HCT116 (cell line): ENCODE data around the gene UQCR11. TPM values are rescaled to one million over a fixed set of nuclear protein-coding genes. Genes with fewer than 3 reads are reported as not detected.

Experiments
- ATAC-seq: fragments of 200-7000 bp; cut with Tn5 transposase; 2 replicates; pipeline ENCODE4 v1.9.1; 2020; ENCODE audit warnings: mild to moderate bottlenecking, moderate library complexity
- BruUV-seq: library from RNA; stranded (reverse); fragments of 400-500 nt; replicated peaks from 2 replicates; lab custom pipeline; 2021; lab: Mats Ljungman, UMichigan
- CTCF ChIA-PET: fragments of 300-600 bp; sonication (Branson Sonifier 250); formaldehyde crosslinking; loops from one replicate; lab custom pipeline; 2021; ENCODE audit warnings: antibody characterized with exemption; lab: Charles Lee
- POLR2A ChIA-PET: fragments of 300-600, 350-600 bp; sonication (Branson Sonifier 250); formaldehyde crosslinking; loops from one replicate; lab custom pipeline; 2021; ENCODE audit warnings: antibody characterized with exemption; lab: Charles Lee
- RAD21 ChIA-PET, 2 experiments: fragments of 300-600 bp; sonication (Branson Sonifier 250); formaldehyde crosslinking; loops; one replicate each; lab custom pipeline; 2023; ENCODE audit warnings: low total read pairs in 2 of 2; ENCODE audit not compliant: uncharacterized antibody in 2 of 2, unreplicated experiment in 2 of 2, low non-redundant PET in 1 of 2; lab: Charles Lee
- DNase-seq: peaks from one replicate; pipeline ENCODE4 v3.0.0-alpha.2; 2010; ENCODE audit warnings: low read depth, low spot score
- H2AFZ ChIP-seq: fragments of 200-600 bp; shearing (Covaris generic), sonication (generic); 2 replicates; pipeline ENCODE4 v1.6.1; 2017; ENCODE audit warnings: low read depth, mixed run types, mixed read lengths, antibody characterized with exemption, low read length; ENCODE audit not compliant: poor library complexity, severe bottlenecking
- H3K27ac ChIP-seq: 2 replicates; pipeline ENCODE4 v1.5.1; 2012; ENCODE audit warnings: low read depth, low read length
- H3K27me3 ChIP-seq: fragments of 200-600 bp; sonication (generic); 2 replicates; pipeline ENCODE4 v1.6.1; 2016; ENCODE audit warnings: mixed run types, low read length, mixed read lengths; ENCODE audit not compliant: insufficient read depth
- H3K36me3 ChIP-seq, 2 experiments: fragments of 200-500 bp in 1 of 2; fragments of 200-600 bp in 1 of 2; sonication (Bioruptor generic) in 1 of 2; sonication (generic) in 1 of 2; 2 replicates each; pipeline versions ENCODE4 v1.5.1 to v1.6.1; 2014 to 2016; ENCODE audit warnings: low read length in 2 of 2, inconsistent platforms in 1 of 2, mixed read lengths in 1 of 2, mixed run types in 1 of 2; ENCODE audit not compliant: insufficient read depth in 2 of 2, control insufficient read depth in 1 of 2
- H3K4me1 ChIP-seq, 2 experiments: fragments of 200-600 bp in 1 of 2; sonication (generic) in 1 of 2; 2 replicates each; pipeline versions ENCODE4 v1.5.1 to v1.6.1; 2012 to 2017; ENCODE audit warnings: low read length in 2 of 2, inconsistent platforms in 1 of 2, mild to moderate bottlenecking in 1 of 2, mixed read lengths in 1 of 2, mixed run types in 1 of 2, moderate library complexity in 1 of 2; ENCODE audit not compliant: insufficient read depth in 2 of 2, control insufficient read depth in 1 of 2
- H3K4me2 ChIP-seq: fragments of 200-600 bp; sonication (generic); 2 replicates; pipeline ENCODE4 v1.6.1; 2017; ENCODE audit warnings: mixed run types, low read length, mixed read lengths
- H3K4me3 ChIP-seq, 2 experiments: fragments of 200-600 bp in 1 of 2; sonication (generic) in 1 of 2; replicated peaks in 1 of 2; 2 replicates each; pipeline ENCODE4 v1.5.1; 2011 to 2016; ENCODE audit warnings: low read length in 2 of 2, control low read depth in 1 of 2, low read depth in 1 of 2, mild to moderate bottlenecking in 1 of 2, mixed read lengths in 1 of 2, mixed run types in 1 of 2
- H3K79me2 ChIP-seq: fragments of 200-600 bp; sonication (generic); 2 replicates; pipeline ENCODE4 v1.6.1; 2017; ENCODE audit warnings: mild to moderate bottlenecking, mixed run types, low read length, moderate library complexity, mixed read lengths; ENCODE audit not compliant: insufficient read depth
- H3K9ac ChIP-seq: fragments of 200-600 bp; sonication (generic); 2 replicates; pipeline ENCODE4 v1.6.1; 2016; ENCODE audit warnings: low read length, mixed read lengths
- H3K9me2 ChIP-seq: fragments of 200-600 bp; sonication (generic), shearing (Covaris generic); 2 replicates; pipeline ENCODE4 v1.6.1; 2017; ENCODE audit warnings: mixed run types, mild to moderate bottlenecking, moderate library complexity; ENCODE audit not compliant: insufficient read depth
- H3K9me3 ChIP-seq, 2 experiments: fragments of 200-500 bp in 1 of 2; fragments of 200-600 bp in 1 of 2; sonication (Bioruptor generic) in 1 of 2; sonication (generic) in 1 of 2; 2 replicates each; pipeline ENCODE4 v1.6.1; 2014 to 2017; ENCODE audit warnings: low read length in 2 of 2, mixed read lengths in 2 of 2, inconsistent platforms in 1 of 2, low read depth in 1 of 2, mild to moderate bottlenecking in 1 of 2, mixed run types in 1 of 2, moderate library complexity in 1 of 2; ENCODE audit not compliant: control insufficient read depth in 1 of 2, insufficient read depth in 1 of 2
- H4K20me1 ChIP-seq: fragments of 200-600 bp; sonication (generic), shearing (Covaris generic); 2 replicates; pipeline ENCODE4 v1.6.1; 2017; ENCODE audit warnings: mixed run types, mild to moderate bottlenecking, moderate library complexity; ENCODE audit not compliant: insufficient read depth
- CEBPB ChIP-seq: IDR thresholded peaks from 2 replicates; pipeline ENCODE4 v1.6.1; 2012; ENCODE audit warnings: low read depth
- EGR1 ChIP-seq: IDR thresholded peaks from 2 replicates; pipeline ENCODE4 v1.6.1; 2012; ENCODE audit warnings: low read depth
- ELF1 ChIP-seq: IDR thresholded peaks from 2 replicates; pipeline ENCODE4 v1.6.1; 2012; ENCODE audit warnings: low read depth, borderline replicate concordance
- EZH2 ChIP-seq: fragments of 200-600 bp; sonication (generic); IDR thresholded peaks from 2 replicates; pipeline ENCODE4 v1.6.1; 2017; ENCODE audit warnings: antibody characterized with exemption, mixed run types
- FOSL1 ChIP-seq: IDR thresholded peaks from 2 replicates; pipeline ENCODE4 v1.6.1; 2012; ENCODE audit warnings: low read depth
- JUND ChIP-seq: IDR thresholded peaks from 2 replicates; pipeline ENCODE4 v1.6.1; 2012
- POLR2A ChIP-seq: IDR thresholded peaks from 2 replicates; pipeline ENCODE4 v1.7.0; 2011; ENCODE audit warnings: borderline replicate concordance; ENCODE audit not compliant: insufficient read depth, insufficient read length; ENCODE audit errors: extremely low read depth
- SIN3A ChIP-seq: IDR thresholded peaks from 2 replicates; pipeline ENCODE4 v1.6.1; 2012; ENCODE audit warnings: low read depth
- SP1 ChIP-seq: IDR thresholded peaks from 2 replicates; pipeline ENCODE4 v1.6.1; 2012; ENCODE audit warnings: low read depth
- SRF ChIP-seq: IDR thresholded peaks from 2 replicates; pipeline ENCODE4 v1.6.1; 2012; ENCODE audit warnings: low read depth
- TCF7L2 ChIP-seq: IDR thresholded peaks from 2 replicates; pipeline ENCODE4 v1.7.0; 2011; ENCODE audit warnings: borderline replicate concordance, inconsistent platforms; ENCODE audit not compliant: insufficient read depth, insufficient read length; ENCODE audit errors: extremely low read depth
- ZNF274 ChIP-seq: fragments of 200-500 bp; sonication (Bioruptor generic); IDR thresholded peaks from 2 replicates; pipeline ENCODE4 v1.6.1; 2014; ENCODE audit warnings: mild to moderate bottlenecking, low read depth, low read length, inconsistent platforms
- intact Hi-C: fragments of 100-400 bp; cut with micrococcal nuclease; formaldehyde crosslinking; loops from 2 replicates; pipeline ENCODE4 v1.10.0; 2022
- total RNA-seq: library from RNA; stranded (reverse); gene quantifications from one replicate; pipeline ENCODE4 v1.2.1, GENCODE V29; 2021; ENCODE audit not compliant: unreplicated experiment
- TF ChIP-seq, protein P1 (sequence below): IDR thresholded peaks from 2 replicates; pipeline ENCODE4 v1.6.1; 2012; ENCODE audit warnings: low read depth
- TF ChIP-seq, protein P2 (sequence below): IDR thresholded peaks from 2 replicates; pipeline ENCODE4 v1.6.1; 2012
- TF ChIP-seq, protein P3 (sequence below): IDR thresholded peaks from 2 replicates; pipeline ENCODE4 v1.6.1; 2011; ENCODE audit warnings: mild to moderate bottlenecking, low read length, moderate library complexity; ENCODE audit not compliant: insufficient replicate concordance; ENCODE audit errors: extremely low read depth

Gene UQCR11
- total RNA-seq, 1 experiment from 2014 or later, result 303 TPM

DNA sequence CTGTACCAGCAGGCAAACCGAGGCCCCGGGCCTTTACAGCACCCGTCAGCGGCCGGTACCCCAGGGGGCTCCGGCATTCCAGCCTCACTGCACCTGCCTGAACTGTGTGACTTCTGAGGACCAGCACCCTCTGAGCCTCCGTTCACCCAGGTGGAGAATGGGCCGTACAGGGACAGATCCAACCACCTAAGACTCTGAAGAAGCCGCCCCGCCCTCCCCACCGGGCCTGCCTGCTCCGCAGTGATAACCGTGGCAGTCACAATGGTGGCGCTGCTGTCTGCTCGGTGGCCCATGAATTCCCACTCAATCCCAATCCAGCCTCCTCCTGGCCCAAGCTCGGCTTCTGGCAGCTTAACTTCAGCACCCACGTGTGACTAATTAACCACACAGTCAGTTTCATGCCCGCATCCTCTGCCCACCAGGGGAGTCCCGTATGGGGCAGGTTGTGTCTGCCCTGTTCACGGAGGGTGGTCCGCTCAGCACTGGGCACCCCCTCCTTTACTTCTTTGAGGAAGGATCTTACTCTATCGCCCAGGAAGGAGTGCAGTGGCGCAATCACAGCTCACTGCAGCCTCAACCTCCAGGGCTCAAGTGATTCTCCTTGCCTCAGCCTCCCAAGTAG lies 43.8 kb upstream of the UQCR11 start (continued):
- TF ChIP-seq, protein P1, sequence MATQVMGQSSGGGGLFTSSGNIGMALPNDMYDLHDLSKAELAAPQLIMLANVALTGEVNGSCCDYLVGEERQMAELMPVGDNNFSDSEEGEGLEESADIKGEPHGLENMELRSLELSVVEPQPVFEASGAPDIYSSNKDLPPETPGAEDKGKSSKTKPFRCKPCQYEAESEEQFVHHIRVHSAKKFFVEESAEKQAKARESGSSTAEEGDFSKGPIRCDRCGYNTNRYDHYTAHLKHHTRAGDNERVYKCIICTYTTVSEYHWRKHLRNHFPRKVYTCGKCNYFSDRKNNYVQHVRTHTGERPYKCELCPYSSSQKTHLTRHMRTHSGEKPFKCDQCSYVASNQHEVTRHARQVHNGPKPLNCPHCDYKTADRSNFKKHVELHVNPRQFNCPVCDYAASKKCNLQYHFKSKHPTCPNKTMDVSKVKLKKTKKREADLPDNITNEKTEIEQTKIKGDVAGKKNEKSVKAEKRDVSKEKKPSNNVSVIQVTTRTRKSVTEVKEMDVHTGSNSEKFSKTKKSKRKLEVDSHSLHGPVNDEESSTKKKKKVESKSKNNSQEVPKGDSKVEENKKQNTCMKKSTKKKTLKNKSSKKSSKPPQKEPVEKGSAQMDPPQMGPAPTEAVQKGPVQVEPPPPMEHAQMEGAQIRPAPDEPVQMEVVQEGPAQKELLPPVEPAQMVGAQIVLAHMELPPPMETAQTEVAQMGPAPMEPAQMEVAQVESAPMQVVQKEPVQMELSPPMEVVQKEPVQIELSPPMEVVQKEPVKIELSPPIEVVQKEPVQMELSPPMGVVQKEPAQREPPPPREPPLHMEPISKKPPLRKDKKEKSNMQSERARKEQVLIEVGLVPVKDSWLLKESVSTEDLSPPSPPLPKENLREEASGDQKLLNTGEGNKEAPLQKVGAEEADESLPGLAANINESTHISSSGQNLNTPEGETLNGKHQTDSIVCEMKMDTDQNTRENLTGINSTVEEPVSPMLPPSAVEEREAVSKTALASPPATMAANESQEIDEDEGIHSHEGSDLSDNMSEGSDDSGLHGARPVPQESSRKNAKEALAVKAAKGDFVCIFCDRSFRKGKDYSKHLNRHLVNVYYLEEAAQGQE, result no peak
- no peak for TF ChIP-seq JUND
- no peak for TF ChIP-seq EZH2
- no peak for TF ChIP-seq SIN3A
- no peak for TF ChIP-seq ZNF274
- TF ChIP-seq SP1, result no peak
- TF ChIP-seq SRF, result no peak
- no peak for TF ChIP-seq POLR2A

DNA sequence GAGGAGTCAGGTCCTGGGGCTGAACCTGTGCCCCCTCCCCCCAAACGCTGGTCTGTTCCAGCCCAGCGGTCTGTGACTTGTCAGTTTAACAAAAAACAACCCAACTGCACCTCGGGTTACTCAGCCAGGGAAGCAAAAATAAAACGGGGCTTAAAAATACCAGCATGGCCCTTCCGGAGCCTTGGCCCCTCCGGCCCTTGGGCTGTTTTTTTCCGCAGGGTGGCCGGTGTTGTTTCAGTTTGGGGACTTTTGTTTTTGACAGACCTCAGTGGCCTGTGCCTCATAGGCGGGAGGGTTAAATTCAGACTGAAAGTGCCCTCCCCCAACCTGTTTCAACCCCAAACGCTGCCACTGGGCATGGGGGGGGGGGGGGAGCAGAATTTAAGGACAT lies 43.2 kb upstream of the UQCR11 start:
- H3K4me1 ChIP-seq, result peaks cover 6 to 18% of the 10 kb centered on the region in 2 experiments
- RAD21 ChIA-PET, result no interaction called here
- peaks cover 71% of the 10 kb centered on the region for H3K79me2 ChIP-seq
- H3K36me3 ChIP-seq, result peaks cover 14 to 31% of the 10 kb centered on the region in 2 experiments
- no peaks in the 10 kb centered on the region for H4K20me1 ChIP-seq
- H3K27ac ChIP-seq, result no peak overlapping the region
- ATAC-seq (no peak), DNase-seq (no peak)
- H2AFZ ChIP-seq, result no peak overlapping the region
- CTCF ChIA-PET, result no interaction called here
- no peaks in the 10 kb centered on the region for H3K27me3 ChIP-seq
- no peak overlapping the region for H3K9ac ChIP-seq
- no peaks in the 10 kb centered on the region for H3K9me2 ChIP-seq
- H3K4me3 ChIP-seq, result no peak overlapping the region
- intact Hi-C loops, result no loop called here
- TF ChIP-seq ELF1 (no peak), TCF7L2 (no peak), CEBPB (no peak), FOSL1 (no peak), POLR2A (no peak), EGR1 (no peak), ZNF274 (no peak), SP1 (no peak), JUND (no peak)
- TF ChIP-seq, protein P2, sequence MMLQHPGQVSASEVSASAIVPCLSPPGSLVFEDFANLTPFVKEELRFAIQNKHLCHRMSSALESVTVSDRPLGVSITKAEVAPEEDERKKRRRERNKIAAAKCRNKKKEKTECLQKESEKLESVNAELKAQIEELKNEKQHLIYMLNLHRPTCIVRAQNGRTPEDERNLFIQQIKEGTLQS, result no peak
- TF ChIP-seq, protein P3, sequence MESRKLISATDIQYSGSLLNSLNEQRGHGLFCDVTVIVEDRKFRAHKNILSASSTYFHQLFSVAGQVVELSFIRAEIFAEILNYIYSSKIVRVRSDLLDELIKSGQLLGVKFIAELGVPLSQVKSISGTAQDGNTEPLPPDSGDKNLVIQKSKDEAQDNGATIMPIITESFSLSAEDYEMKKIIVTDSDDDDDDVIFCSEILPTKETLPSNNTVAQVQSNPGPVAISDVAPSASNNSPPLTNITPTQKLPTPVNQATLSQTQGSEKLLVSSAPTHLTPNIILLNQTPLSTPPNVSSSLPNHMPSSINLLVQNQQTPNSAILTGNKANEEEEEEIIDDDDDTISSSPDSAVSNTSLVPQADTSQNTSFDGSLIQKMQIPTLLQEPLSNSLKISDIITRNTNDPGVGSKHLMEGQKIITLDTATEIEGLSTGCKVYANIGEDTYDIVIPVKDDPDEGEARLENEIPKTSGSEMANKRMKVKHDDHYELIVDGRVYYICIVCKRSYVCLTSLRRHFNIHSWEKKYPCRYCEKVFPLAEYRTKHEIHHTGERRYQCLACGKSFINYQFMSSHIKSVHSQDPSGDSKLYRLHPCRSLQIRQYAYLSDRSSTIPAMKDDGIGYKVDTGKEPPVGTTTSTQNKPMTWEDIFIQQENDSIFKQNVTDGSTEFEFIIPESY, result no peak
- no peak overlapping the region for H3K4me2 ChIP-seq
- no TSS peak for BruUV-seq
- POLR2A ChIA-PET, result no interaction called here
- no peaks in the 10 kb centered on the region for H3K9me3 ChIP-seq
